NCI-H1417 (cell line): ENCODE data around the gene WWC2.
"Not testable (repeated sequence)": the region's sequence is repeated elsewhere in the genome, so short reads cannot be mapped to it uniquely, and the experiment has no call there.

Source experiments
- DNase-seq, 3 experiments: peaks; one replicate each; lab custom pipeline; 2025; lab: John Stamatoyannopoulos, UW

WWC2 gene

DNA sequence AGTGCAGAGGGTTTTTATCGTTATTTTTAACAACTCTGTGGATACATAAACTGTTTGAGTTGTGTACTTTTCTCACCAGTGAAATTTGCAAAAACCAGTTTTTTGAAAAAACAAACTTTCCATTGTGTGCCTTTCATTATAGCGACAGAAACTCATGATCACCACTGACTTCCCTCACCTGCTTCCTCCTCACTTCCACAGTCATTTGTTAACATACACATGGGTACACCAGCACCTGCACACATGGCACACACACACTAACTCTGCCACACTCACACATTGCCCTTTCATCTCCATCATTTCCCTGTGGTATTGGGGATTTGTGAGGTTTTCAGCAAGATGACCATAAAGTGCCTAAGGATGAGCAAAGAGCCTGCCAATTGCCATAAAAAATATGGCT, 200.4 kb downstream of the WWC2 start:
- no peak for DNase-seq

DNA sequence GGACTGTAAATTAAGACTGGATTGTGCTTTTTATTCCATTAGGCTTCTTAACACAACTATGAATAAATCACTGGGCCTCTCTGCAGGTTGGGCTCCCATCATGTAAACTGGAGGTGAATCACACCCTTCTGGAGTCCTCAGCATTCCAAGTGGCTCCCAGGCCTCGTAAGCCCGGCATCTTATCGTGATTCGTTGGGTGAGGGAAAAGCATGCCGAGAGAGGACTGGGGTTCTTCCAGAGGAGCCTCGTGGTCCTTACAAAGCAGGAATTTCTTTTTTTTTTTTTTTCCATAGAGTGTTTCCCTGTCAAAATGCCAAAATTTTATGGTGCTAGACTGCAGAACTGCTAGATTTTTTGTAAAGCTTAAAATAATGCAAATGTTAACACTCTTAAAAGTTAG, 201.0 kb downstream of the WWC2 start:
- peak in 1 of 3 experiments; percentile 16 for DNase-seq

DNA sequence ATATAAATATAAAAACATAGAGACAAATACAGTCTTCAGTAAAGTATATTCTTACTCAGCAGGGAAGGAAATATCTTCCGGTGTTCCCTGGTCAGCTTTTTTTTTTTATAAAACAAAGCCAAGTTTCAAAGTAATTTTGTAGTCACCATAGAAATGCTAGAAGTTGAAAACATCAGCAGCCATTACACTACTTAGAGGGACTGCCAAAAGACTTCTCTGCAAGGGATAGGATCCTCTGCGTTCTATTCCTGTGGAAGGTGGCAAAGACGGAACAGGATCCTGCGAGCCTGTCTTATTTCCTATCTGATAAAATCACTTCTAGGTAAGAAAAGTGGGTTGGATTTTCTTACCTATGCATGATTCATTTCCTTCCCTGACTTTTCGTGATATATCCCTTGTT, 201.6 kb downstream of the WWC2 start:
- no peak for DNase-seq

DNA sequence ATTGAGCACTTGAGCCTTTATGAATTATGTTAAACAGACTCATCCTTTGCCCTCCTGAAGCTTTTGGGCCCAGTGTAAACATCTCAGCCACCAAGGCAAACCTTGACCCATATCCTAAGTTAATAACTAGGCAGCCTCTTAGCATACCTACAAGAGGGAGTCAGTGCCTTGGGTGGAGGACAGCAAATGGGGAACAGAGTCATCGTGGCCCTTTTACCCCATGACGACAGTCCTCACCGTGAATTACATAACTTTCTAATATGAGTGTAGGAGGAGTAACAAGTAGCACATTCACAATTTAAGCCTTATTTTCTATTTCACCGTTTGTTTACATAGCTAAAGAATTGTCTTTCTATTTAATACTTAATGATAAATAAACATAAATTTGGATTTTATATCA, 204.2 kb downstream of the WWC2 start:
- DNase-seq = no peak

DNA sequence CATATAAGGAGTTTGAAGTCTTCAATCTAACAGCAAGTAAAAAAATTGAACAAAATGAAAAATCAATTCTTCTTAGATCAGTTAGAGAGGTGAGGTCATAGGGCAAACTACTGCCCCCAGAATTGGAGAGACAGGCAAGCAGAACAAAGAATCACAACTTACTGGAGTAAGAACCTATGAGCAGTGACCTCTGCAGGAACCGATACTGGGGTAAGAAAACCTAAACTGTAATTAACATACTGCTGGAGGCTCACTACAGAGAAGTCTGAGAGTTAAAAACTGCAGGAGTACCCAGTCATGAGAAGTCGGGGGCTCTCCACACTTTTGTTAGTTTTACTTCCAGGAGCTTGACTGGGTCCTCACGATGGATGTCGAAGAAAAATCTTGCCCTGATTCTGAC, 205.0 kb downstream of the WWC2 start:
- no peak for DNase-seq

DNA sequence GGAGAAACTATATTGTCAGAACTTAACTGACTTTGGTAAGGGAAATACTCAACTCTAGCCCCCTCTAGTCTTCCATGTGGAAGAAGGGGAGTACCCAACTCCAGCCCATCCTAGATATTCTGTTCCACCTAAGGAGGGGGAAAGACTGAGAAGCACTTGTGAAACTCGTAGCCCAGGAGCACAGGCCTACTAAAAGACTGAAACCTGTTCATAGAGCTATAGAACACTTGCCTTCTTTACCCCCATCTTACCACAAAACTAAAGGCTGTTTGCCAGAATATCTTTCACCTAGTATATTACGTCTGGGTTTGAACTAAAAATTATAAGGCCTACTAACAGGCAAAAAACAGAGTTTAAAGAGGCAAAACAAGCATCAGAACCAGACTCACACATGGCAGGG, 205.5 kb downstream of the WWC2 start:
- no peak for DNase-seq

DNA sequence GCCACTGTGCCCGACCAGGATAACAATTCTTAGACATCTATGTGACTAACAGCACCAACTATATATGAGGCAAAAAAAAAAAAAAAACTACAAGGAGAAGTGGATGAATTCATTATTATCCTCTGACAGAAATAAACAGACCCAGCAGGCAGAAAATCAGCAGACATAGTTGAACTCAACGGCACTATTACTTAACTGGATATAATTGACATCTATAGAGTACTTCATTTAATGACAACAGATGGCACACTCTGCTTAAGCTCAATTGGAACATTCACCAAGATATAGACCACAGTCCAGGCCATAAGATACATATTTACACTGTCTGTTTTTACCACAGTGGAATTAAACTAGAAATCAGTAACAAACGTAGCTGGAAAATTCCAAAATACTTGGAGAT, 207.8 kb downstream of the WWC2 start:
- peak; percentile 41 to 91 (median 41) for DNase-seq

DNA sequence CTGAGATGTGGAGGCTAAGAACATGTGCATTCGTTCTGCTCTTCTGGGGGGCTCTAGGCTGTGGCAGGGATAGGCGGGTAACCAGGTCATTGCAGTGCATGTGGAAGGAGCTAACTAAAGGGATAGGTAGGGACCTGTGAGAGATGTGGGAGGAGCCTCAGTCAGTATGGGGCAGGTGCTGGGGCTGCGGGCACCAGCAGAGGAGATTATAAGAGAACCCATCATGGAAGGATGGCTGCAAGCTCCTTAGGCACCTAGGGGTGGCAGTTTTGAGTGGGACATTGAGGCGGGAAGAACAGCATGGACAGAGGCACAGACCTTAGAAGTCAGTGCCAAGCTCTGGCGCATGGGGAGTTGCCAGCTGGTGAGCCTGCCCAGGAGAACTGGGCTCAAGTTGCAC, 213.8 kb downstream of the WWC2 start:
- no peak for DNase-seq

DNA sequence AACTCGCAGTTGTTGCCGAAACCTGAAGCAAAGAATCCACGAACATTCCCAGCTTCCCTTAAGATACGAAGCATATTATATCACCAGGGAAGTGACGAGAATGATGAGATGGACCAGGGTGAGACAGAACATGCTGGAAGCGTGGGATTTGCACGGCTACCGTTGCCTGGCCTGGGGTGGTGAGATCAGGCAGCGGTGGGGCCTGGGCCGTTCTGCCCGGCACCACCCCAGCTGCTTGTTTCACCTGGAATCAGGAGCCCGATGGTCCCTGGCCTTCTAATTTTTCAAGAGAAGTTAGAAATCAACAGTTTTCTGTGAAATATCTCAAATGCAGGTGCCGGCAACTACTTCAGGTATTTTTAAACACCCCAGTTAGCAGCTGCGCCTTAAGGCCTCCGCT, 215.3 kb downstream of the WWC2 start:
- no peak for DNase-seq

DNA sequence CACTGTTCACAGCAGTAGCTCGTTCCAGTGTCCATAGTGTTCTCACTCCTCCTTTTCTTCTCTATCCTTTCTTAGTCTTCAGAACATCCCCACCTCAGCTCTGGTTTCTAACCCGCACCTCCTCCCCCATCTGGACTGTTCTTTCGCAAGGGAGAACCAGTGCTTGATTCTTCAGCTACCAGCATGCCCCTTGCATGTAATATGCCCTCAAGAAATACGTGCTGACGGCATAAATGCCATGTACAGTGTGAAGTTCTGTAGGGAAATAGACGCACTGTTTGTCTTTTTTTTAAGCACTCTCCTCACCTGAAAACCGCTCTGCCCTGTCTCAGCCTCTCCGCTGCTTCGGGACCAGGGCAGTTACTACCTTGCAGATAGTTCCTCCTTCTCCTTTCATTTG, 215.7 kb downstream of the WWC2 start:
- no peak for DNase-seq

DNA sequence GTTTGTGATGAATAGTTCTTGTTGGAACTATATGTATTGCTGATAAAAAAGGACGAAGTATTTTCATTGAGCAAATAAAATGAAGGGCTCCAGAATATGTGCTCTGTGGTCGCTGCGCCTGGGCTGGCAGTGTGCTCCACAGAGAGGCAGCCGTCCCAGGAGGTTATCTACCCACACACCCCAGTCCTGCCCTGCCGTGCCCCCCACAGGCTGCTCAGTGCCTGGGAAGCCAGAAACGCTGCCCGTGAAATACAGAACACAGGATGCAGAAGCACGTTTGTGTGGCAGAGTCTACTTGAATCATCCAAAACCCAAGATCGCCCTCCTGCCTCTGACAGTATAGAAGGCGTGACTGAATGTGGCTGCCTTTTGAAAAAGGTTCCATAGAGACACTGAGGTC, 219.6 kb downstream of the WWC2 start:
- no peak for DNase-seq

DNA sequence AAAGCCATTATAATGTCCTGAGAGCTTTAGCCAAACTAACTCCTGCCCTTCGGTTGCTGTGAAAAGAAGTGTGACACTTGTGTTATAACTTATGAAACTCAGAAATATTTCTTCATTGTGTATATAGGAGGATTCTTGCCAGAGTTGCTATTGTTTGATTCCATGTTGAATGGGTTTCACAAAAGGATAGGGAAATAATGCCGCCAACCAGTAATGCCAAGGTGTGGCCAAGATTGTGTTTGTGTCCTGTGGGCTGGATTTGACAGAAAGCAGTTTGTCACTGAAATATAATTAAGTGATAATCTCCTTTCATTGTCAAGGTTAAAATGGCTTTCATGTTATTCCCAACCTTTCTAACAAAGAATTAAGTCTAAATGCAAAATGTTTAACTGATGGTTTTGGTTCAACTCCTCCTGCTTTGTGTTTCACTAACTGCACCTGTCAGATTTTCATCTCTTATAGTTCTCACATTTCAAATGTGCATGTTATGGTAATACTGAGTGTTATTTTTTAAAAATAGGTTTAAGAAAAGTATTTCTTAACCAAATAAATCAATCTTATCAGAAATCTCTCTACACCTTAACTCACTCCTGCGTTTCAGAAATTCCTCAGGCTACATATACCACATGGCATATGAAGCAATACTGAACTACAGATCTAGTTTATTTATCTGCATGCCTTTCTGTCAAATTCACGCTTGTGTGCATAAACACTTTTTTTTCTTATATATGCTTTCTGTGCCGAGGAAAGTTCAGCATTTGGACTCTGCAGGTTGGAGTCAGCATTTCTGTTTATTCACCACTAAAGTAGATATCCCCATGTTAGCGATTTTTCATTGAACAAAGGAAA, 221.4 kb downstream of the WWC2 start, which contains the start of gene CLDN22:
Gene CLDN22, minus strand, starts transcription at position 66 of the 849 bp plus-strand sequence. Its CDS starts 58 bp downstream, at position 8.
- DNase-seq = peak in 2 of 3 experiments; percentile 33 to 41

DNA sequence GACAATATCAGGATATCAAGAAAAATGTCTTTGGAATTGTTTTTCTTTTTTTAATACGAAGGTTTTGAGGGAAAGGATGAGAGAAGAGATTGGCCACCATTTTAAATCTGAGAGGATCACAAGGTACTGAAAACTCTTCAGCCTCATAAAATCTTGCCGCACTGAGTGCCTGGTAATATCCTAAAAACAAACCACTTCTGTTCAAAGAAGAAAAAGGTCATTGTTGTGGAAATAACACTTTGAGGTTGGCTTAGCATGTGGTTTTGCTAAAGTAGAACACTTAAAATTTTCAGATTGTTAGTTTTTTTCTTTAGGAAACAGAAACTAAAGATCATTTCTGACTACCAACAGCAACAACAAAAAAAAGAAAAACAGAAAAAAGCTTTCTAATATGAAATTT, 222.0 kb downstream of the WWC2 start:
- DNase-seq = peak in 2 of 3 experiments; percentile 16 to 32

DNA sequence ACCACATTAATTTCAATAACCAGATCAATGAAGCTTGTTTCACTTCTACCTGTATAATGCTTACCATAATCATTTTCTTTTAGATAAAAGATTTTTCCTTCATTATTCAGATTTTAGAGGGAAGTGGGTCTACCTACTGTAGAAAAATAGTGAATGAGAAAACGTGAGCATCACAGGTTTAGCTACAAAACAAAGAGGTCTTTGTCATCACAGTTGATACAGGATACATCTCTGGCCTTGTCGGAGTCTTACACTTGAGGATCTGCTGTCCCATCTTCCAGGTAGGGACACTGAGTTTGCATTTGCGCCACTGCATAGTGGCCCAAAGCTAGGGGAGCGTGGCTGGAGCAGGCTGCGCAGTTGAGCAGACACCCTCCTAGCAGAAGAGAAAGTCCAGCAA, 222.5 kb downstream of the WWC2 start:
- DNase-seq = no peak

DNA sequence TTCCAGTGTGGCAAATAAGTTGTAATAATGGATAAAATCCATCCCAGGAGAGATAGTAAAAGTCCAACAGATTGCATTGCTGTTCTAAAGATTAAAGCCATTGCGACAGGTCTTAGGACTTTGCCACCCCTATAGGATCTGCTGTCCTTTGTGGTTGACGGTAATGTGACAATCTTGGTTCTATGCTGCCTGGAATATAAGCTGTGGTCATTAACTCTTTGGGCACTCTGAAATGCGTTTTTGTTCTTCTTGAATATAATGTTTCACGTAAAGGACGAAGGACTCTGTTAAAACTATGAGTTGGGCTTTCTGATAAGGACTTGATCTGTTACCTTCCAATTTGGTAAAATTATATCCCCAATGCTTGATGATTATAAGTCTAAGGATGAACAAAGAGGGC, 223.3 kb downstream of the WWC2 start, which contains the start of gene CLDN24:
Gene CLDN24, minus strand, starts transcription at position 101 of the 400 bp plus-strand sequence. Its CDS starts 0 bp downstream, at position 101.
- DNase-seq = no peak

DNA sequence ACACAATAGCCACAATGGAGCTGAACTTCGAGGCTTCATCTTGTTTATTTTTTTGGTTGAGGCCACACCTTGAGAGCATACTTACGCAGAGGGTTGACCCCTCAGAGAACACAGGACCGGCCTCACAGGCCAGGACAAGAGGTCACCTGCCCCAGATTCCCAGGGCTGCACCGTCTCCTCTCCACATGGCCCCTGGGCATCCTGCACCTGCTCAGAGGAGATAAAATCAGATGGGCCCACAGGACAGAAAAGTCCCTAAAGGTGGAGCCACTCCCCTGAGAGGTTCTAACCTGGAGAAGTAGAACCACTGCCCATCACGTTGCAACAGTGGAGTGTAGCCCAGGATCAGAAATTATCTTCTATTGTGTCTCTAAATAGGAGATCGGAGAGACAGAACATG, 224.2 kb downstream of the WWC2 start:
- DNase-seq = no peak

DNA sequence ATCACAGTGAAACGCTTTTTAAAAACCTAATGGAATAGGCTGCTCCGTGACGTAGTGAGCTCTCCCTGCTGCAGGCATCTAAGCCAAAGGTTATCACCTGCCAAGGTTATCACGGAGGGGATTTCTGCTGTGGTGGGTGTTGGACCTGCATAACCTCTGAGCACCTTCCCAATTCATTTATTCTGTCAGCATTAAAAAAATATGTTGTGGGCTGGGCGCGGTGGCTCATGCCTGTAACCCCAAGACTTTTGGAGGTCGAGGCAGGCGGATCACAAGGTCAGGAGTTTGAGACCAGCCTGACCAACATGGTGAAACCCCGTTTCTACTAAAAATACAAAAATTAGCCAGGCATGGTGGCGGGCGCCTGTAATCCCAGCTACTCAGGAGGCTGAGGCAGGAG, 225.0 kb downstream of the WWC2 start:
- DNase-seq = not testable (repeated sequence)

DNA sequence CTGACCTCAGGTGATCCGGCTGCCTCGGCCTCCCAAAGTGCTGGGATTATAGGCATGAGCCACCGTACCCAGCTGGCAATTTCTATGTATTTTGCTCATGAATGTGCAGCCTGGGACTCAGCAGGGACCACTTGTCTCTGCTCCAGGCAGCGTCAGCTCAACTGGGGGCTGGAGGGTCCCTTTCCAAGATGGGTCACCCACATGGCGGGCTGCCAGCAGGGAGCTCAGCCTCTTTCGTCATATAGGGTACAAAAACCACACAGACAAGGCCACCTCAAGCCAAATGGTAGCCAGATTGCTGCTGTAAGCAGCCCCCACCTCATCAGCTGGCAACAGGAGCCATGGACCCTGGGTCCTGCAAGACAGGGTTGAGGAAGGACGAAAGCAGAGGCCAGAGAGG, 225.6 kb downstream of the WWC2 start:
- no peak for DNase-seq

DNA sequence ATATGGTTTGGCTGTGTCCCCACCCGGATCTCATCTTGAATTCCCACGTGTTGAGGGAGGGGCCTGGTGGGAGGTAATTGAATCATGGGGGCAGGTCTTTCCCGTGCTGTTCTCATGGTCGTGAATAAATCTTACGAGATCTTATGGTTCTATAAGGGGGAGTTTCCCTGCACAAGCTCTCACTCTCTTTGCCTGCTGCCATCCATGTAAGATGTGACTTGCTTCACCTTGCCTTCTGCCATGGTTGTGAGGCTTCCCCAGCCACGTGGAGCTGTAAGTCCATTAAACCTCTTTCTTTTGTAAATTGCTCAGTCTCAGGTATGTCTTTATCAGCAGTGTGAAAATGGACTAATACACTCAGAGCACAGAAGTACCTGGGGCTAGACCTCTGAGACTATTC, 227.3 kb downstream of the WWC2 start:
- DNase-seq = not testable (repeated sequence)

DNA sequence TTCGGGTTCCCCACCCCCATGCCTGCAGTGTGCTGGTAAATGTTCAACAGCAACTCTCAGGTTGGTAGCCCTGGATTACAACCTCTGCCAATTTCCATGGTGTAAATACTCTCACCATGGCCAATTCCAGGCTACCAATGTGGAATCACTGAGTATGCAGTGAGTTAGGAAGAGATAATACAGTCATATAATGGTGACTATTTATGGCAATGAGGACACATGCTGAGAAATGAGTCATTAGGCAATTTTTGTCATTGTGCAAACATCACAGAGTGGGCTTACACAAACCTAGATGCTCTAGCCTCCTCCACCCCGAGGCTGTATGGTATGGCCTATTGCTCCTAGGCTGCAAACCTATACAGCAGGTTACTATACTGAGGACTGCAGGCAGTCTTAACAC, 227.8 kb downstream of the WWC2 start:
- peak in 1 of 3 experiments; percentile 21 for DNase-seq

DNA sequence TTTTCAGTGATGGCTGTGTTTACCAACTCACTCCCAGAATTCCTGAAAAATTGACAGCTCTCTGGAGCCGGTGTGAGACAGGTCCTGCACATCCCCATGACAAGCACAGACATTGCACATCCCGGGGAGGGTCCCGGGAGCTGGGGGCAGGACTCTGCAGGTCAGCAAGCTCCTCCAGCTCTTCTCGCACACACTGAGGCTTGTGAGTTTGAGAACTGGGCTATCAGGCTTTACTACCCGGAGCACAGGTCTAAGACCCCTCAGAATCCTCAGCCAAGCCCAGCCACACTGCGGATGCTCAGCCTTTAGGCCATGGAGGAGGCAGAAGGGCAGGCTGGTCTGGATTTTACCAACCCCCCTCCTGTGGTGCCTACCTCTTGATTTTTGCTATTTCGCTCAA, 228.8 kb downstream of the WWC2 start:
- DNase-seq = no peak

DNA sequence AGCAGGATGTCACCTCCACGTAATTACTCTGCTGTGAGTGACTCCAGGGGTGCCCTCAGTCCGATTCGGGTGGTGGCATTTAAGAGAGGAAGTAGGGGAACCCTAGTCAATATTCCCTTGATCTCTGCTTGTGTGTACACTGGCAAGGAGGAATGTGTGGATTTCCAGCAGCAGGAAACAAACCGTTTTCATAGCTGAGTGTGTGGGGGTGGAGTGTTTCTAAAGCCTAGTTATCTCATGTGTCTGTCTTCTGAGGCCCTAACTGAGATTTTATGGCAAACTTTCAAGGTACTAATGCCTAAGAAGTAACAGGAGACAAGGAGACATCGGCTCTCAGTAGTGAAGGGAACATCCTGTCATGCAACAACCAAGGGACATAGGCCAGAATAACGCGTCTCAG, 229.8 kb downstream of the WWC2 start:
- no peak for DNase-seq

DNA sequence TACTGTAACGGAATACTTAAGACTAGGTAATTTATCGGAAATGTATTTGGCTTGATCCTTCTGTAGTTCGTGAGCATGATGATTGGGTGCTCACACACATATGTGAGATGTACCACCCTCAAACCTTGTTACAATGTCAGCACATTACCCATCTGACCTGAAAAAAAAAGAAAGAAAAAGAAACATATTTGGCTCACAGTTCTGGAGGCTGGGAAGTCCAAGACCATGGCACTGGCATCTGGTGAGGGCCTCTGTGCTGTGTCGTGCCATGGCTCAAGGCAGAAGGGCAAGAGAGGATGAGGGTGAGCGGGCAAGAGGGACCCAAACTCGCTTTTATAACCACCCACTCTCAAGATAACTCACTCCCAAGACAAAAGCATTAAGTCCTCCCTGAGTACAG, 230.2 kb downstream of the WWC2 start:
- no peak for DNase-seq
